Psoas muscle (tissue), 8 donors: Measurements from ENCODE around the gene SON. TPM values are rescaled to one million over a fixed set of nuclear protein-coding genes. Genes with fewer than 3 reads are reported as not detected.

ENCODE experiments used
- ATAC-seq, 4 donors: fragments of 200-7000 bp; cut with Tn5 transposase; one replicate each; pipeline ENCODE4 v1.9.1; 2020; ENCODE audit warnings: moderate library complexity in 3 of 4, mild to moderate bottlenecking in 2 of 4
- DNase-seq, 2 donors: peaks; one replicate each; pipeline ENCODE4 v3.0.0-alpha.2; 2020
- H3K27ac ChIP-seq: fragments of 200-600 bp; one replicate; pipeline ENCODE4 v1.8.0; 2022
- H3K27me3 ChIP-seq, 3 donors: fragments of 200-600 bp in 1 of 3; one replicate each; pipeline versions ENCODE4 v1.6.1 to v1.8.0; 2013 to 2022; ENCODE audit warnings: low read length in 2 of 3, mild to moderate bottlenecking in 2 of 3, moderate library complexity in 1 of 3; ENCODE audit not compliant: insufficient read depth in 3 of 3
- H3K36me3 ChIP-seq, 2 donors: fragments of 200-600 bp in 1 of 2; one replicate each; pipeline versions ENCODE4 v1.6.1 to v1.8.0; 2013 to 2022; ENCODE audit warnings: low read depth in 1 of 2, mild to moderate bottlenecking in 1 of 2, moderate library complexity in 1 of 2; ENCODE audit not compliant: insufficient read depth in 1 of 2
- H3K4me1 ChIP-seq: fragments of 200-600 bp; one replicate; pipeline ENCODE4 v1.8.0; 2022
- H3K4me3 ChIP-seq: fragments of 200-600 bp; one replicate; pipeline ENCODE4 v1.8.0; 2022; ENCODE audit warnings: mild to moderate bottlenecking
- H3K9me3 ChIP-seq: fragments of 200-600 bp; one replicate; pipeline ENCODE4 v1.8.0; 2022
- WGBS, 3 donors: extraction: QIAGEN DNeasy Blood & Tissue Kit; methylation state at CpG; one replicate each; pipeline versions ENCODE4 v1.1.6 to v1.1.7; 2013; 5-methylcytosine and 5-hydroxymethylcytosine counted together
- intact Hi-C, 2 donors: fragments of 100-400 bp; cut with DNase I; formaldehyde crosslinking; loops; one replicate each; pipeline versions ENCODE4 v1.11.0 to v1.14.2; 2022
- polyA plus RNA-seq, 3 donors: library from polyadenylated mRNA; stranded (reverse); fragments of 200-250 nt; gene quantifications; one replicate each; pipeline ENCODE4 v1.2.3, GENCODE V29; 2013
- total RNA-seq, 4 donors: library from RNA; stranded (reverse); fragmentation: NEBNext Ultra II Directional in 2 of 4; extraction: Animal tissue kit (Norgen Biotek cat#: 25700) in 2 of 4; gene quantifications; one replicate each; pipeline versions ENCODE4 v1.2.1 to v1.2.4, GENCODE V29; 2021 to 2023
- TF ChIP-seq, protein P1 (sequence below): fragments of 200-600 bp; IDR thresholded peaks from one replicate; pipeline ENCODE4 v1.8.0; 2022; ENCODE audit warnings: antibody characterized with exemption
- donor health status: healthy with polysubstance abuse.
- donor health status: DM: no; HTN: no; CAD: no; lungs with moderate emphysema.
- donor health status: Bipolar disorder and iron deficiency.
- donor health status: healthy.
- donor health status: DM: yes; HTN: yes; CAD: no.
- donor health status: DM: no; HTN: no; CAD: no.
- donor health status: DM: no; HTN: no; CAD: no.
- donor health status: DM: yes; HTN: yes; CAD: no.

Gene SON
- total and polyA plus RNA-seq, 7 donors = 50.1 to 179 (median 126) TPM

DNA sequence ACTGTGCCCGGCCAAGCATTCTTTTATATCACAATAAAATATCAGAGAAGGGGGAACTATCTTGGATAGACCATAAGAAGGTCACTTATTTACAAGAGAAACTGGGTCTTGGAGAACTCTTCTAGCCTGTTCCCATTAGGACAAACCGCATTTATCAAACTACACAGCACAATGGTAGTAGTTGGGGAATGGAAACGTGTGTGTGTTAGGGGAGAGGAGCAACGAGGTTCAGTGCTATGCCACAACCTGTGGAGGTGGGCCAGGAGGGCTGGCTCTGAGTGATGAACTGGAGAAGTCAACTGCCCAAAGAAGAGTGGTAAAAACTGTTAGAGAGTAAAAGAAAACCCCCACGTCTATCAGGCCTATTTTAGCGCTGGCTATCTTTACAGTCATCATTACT is 44.1 kb downstream of the SON start:
- peaks cover 5 to 16% of the 10 kb centered on the region in 2 donors for H3K36me3 ChIP-seq

DNA sequence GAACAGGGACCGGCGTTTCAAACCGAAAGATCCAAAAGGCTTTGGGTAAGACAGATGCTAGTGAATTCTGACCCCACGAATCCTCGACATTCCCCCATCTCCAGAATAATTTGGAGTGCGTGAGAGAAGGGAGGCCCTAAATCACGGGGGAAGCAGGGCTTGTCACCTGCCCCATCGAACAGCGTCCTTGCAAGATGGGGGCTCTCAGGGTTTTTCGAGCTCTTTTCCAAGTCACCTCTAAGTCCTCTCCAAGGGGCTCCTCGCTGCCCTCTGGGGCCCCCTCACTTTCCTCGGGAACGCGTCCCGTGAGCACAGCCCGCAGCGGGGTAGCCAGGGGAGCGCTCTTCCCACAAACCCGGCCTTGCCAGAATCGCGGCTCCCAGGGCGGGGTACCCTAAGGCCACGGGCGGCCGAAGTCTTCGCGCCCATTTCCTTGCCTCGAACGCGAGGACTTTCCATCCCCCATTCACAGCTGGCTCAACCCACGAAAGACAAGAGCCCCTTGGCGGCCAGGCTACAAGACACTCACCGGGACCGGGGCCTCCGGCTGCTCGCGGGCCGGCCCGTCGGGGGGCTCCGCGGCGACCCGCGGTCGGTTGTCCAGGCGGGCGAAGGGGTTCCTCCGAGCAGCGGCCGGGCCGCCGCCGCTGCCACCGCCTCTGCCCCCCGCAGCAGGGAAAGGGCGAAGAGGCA is 45.1 kb downstream of the SON start:
- TF ChIP-seq, protein P1, sequence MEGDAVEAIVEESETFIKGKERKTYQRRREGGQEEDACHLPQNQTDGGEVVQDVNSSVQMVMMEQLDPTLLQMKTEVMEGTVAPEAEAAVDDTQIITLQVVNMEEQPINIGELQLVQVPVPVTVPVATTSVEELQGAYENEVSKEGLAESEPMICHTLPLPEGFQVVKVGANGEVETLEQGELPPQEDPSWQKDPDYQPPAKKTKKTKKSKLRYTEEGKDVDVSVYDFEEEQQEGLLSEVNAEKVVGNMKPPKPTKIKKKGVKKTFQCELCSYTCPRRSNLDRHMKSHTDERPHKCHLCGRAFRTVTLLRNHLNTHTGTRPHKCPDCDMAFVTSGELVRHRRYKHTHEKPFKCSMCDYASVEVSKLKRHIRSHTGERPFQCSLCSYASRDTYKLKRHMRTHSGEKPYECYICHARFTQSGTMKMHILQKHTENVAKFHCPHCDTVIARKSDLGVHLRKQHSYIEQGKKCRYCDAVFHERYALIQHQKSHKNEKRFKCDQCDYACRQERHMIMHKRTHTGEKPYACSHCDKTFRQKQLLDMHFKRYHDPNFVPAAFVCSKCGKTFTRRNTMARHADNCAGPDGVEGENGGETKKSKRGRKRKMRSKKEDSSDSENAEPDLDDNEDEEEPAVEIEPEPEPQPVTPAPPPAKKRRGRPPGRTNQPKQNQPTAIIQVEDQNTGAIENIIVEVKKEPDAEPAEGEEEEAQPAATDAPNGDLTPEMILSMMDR = peak; percentile 14
- Histone ChIP-seq H3K9me3 (no peaks in the 10 kb centered on the region), H3K36me3 (peaks cover 5 to 7% of the 10 kb centered on the region in 2 donors), H3K4me3 (peak overlapping the region; percentile 88), H3K27me3 (no peaks in the 10 kb centered on the region), H3K4me1 (peaks cover 14% of the 10 kb centered on the region), H3K27ac (peak overlapping the region; percentile 84)
- ATAC-seq = peak; percentile 3 to 29 (median 14)
- peak; percentile 49 to 64 for DNase-seq
- 1 to 2% (median 1%) methylated on average over 45 to 57 of the region's 57 CpGs for WGBS, 3 donors
- intact Hi-C loops = loop anchor here in 1 of 2 donors (5.0 kb wide), 1 partner anchor 46 kb away; the partner anchor contains the start of genes GART and SON

More for the DNA sequence above, 44.1 kb downstream of the SON start:
- intact Hi-C loops = loop anchor here in 1 of 2 donors (5.0 kb wide), 1 partner anchor 45 kb away; the partner anchor contains the start of genes GART and SON
- WGBS, 3 donors = 79 to 85% (median 82%) methylated on average over 6 of the region's 6 CpGs
- Histone ChIP-seq H3K9me3 (no peaks in the 10 kb centered on the region), H3K4me3 (no peak overlapping the region), H3K27ac (no peak overlapping the region), H3K27me3 (no peaks in the 10 kb centered on the region), H3K4me1 (peaks cover 14% of the 10 kb centered on the region)
- TF ChIP-seq, protein P1 = no peak
- DNase-seq (no peak), ATAC-seq (no peak)

DNA sequence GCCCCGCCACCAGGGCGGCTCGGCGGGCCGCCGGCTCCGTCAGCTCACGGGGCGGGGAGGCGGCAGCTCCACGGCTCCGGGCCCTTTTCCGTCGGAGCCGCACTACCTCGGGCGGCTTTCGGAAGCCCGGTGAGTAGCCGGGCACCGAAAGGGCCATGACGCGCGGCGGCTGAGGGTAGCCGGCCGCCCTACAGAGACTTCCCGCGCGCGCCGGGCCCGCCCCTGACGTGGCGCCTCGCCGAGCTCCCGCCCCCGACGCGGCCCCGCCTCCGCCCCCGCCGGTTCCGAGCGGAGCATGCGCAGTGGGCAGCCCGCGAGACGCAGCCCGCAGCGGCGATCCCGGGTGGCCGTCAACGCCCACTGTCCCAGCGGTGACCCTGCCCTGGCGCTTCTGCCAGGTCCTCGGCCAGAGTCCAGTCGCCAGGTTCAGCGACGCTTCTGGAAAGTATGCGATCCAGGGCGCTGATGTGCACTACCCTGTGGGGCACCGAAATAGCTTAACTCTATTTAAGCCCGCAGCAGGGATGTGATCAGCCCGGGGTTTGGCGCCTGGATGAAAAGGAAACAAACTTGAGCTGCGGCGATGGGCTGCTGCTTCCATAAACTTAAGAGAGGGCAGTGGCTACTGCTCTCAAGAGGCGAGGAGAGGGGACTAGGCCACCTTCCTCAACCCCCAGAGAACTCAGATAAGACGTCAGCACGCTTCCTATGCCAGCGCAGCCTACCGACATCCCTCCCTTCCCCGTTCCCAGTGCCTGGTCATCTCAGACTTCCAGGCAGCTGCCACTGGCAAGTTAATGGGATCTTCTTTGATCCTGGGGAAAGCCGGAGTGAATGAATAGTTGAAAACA is 45.9 kb downstream of the SON start, which contains the start of gene DONSON:
TSS of gene DONSON (minus strand) at position 200 of the 851 bp plus-strand sequence. CDS start at position 157, 43 bp downstream.
- Histone ChIP-seq H3K27ac (peak within 1 kb of the TSS; percentile 84), H3K9me3 (no peaks in the 10 kb centered on the region), H3K4me3 (peak within 1 kb of the TSS; percentile 88), H3K27me3 (no peaks in the 10 kb centered on the region), H3K4me1 (peaks cover 14% of the 10 kb centered on the region), H3K36me3 (peaks cover 5 to 15% of the 10 kb centered on the region in 2 donors)
- TF ChIP-seq, protein P1 = no peak
- intact Hi-C loops = loop anchor here in 1 of 2 donors (5.0 kb wide), 1 partner anchor 46 kb away; the partner anchor contains the start of genes GART and SON
- DNase-seq (peak; percentile 91 to 96), ATAC-seq (peak; percentile 95 to 97 (median 96))
- 0% methylated on average over 51 to 78 of the region's 78 CpGs for WGBS, 3 donors

DNA sequence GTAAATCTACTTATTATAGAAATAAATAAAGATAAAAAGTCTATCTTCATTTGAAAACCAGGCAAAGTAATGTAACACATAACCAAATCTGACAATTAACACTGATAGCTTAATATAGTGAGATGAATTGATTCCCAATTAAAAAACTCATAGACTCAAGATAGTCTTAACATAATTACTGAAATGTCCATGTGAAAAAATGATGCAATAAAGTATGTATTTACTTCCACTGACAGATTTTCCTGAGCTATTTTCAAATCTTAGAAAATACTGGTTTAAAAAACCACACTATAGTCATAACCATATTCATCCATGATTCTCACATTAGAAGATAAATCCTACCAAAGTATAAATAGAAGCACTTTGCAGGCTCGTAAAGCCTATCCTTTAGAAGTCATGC is 55.2 kb downstream of the SON start:
- H3K4me1 ChIP-seq = no peaks in the 10 kb centered on the region
- no peak for DNase-seq
- peaks cover 3 to 97% of the 10 kb centered on the region in 2 donors for H3K36me3 ChIP-seq
- intact Hi-C loops = no loop called here
- no peaks in the 10 kb centered on the region for H3K9me3 ChIP-seq
- no peaks in the 10 kb centered on the region for H3K27me3 ChIP-seq
- no peak overlapping the region for H3K27ac ChIP-seq
- 72 to 88% (median 79%) methylated on average over 1 of the region's 1 CpG for WGBS, 3 donors
- ATAC-seq = no peak
- H3K4me3 ChIP-seq = no peak overlapping the region
- TF ChIP-seq, protein P1 = no peak
